Embryonic facial prominence (tissue), 1 donor: ENCODE results near the gene TMLHE.
"Not testable (repeated sequence)": the region's sequence is repeated elsewhere in the genome, so short reads cannot be mapped to it uniquely, and the experiment has no call there.

Experiments
- DNase-seq: peaks from one replicate; pipeline ENCODE4 v3.0.0-alpha.2; 2016; ENCODE audit errors: extremely low spot score

TMLHE gene

DNA sequence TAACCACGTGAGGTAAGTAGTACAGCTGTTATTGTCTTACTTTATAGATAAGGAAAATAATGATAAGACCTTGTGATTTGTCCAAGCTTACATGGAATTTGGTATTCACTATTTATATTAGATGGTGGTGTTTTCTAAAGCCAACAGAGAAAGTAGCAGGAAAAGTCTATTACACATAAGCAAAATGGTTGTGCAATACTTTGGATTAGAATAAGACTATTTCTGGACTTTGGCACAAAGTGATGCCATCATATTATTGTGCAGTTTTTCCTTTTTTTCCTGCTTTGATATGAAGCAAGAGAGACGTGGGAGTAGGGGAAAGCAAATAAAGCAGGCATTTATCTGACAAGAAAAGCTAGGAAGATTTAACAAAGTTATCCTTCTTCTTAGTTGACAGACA, 117.6 kb downstream of the TMLHE start:
- not testable (repeated sequence) for DNase-seq

DNA sequence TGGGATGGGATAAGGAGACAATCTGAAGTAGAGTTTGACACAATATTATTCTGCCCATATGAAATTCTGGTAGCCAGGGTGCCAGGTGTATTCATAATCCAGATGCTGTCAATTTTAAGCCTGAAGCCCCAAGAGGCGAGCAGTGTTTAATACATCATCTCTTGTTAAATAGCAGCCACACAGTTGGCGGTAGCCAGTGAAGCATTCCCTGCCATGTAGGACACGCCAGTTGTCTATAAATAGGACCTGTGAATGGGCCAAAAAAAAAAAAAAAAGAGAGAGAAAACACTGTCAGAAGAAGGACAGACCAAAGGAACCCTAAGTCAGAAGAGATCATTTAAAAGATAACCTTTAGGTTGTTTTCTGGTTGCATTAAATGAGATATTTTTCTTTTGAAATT, 121.3 kb downstream of the TMLHE start:
- not testable (repeated sequence) for DNase-seq

DNA sequence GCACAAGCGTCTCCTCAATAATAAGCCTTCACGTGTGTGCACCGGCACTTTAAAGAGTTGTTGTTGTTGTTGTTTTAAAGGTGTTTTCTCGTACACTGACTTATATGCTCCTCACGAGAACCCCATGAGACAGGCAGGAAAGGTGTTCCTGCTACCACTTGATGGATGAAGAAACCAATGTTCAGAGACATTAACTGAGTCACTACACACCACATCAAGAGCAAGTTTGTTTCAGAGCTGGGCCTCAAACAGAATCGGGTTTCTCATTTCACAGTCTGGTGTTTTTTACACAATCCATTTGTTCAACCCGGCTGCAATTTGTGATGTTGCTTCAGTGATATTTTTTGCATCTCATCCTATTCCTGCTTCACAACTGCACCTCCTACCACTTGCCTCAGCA, 135.6 kb downstream of the TMLHE start:
- not testable (repeated sequence) for DNase-seq

DNA sequence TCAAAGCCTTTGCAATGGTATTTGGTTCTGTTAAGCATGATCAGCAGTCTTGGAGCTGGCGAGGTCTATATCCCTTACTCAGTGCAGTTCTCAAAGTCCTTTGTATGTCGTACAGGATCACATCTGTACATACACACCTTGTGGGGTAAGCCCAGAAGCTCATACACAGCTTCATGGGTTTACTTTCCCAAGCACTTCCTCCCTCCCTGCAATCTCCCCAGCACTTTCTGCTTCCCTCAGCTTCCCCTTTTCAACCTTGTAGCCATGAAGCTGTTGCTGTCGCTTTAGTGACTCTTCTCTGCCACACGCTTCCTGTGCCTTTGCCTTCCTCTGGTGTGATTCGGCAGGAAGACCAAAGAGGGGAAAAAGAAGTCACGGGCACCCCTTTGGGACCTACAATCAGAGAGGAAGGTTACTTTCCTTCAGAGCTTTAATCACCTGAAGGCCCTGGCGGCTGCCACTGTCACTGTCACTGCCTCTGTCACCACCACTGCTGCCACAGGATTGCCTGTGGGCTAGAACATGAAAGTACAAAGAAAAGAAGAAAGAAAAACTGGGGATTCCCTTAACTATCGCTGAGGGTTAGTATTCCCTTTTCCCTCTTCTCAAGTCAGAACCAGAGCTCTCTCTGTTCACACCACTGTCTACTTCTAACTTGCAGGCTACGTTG, 146.3 kb downstream of the TMLHE start:
- DNase-seq: not testable (repeated sequence)

DNA sequence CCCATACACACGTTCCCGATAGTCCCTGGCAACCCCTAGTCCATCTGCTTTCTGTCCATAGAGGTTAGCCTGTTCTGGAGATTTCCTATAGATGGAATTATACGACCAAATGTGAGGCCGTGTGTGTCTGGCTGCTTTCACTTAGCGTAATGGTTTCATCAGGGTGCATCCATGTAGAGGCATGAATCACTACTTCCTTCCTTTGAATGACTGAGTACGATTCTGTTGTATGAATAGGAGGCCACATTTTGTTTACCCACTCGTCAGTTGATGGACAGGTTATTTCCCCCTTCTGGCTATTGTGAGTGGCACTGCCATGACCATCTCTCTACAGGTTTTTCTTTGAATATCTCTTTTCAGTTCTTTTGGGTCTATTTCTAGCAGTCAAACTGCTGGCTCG, 152.3 kb downstream of the TMLHE start:
- not testable (repeated sequence) for DNase-seq

DNA sequence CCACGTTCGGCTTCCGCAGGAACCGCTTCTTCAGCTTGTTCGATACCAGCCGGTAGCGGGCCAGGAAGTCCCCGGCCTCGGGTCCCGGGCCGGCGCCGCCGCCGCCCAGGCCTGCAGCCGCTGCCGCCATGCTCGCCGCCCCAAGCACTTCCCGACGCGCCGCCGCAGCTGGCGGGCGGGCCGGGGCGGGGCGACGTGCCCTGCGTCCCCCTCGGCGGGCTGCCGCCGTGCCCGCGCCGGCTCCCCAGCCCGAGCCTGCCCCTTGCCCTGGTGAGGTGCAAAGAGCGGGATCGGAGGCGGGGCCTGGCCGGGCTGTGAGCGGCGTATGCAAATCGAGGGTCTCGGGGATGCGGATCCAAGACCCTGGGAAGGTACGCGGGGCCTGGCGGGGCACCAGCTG, 154.3 kb downstream of the TMLHE start, which contains the start of gene F8A3:
F8A3 (minus strand) TSS at position 150 of the 400 bp plus-strand sequence; CDS start at position 130, 20 bp downstream.
- not testable (repeated sequence) for DNase-seq

DNA sequence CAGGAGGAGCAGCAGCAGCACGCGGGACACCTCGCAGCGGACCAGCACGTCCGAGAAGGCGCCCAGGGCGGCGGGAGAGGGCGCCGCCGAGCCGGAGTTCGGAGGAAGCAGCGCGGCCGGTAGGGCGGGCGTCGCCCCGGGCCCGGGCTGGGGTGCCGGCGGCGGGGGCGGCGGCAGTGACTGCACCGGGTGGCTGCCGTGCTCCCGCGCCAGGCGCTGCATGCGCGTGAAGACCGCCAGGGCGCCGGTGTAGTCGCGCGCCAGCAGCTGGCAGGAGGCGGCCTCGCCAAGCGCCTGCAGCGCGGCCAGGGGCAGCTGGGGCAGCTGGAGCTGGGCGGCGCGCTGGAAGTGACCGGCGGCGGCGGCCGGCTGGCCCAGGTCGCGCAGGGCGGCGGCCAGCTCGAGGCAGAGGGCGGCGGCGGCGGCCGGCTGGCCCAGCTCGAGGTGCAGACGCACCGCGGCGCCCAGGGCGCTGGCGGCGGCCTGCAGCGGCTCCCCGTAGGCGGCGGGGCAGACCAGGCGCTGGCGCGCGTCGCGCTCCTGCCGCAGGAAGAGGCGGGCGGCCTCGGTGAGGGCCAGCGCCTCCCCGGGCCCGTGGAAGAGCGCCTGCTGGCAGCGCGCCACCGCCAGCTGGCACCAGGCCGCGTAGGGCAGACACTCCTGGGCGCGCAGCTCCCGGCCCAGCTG, 154.8 kb downstream of the TMLHE start:
- DNase-seq: not testable (repeated sequence)

DNA sequence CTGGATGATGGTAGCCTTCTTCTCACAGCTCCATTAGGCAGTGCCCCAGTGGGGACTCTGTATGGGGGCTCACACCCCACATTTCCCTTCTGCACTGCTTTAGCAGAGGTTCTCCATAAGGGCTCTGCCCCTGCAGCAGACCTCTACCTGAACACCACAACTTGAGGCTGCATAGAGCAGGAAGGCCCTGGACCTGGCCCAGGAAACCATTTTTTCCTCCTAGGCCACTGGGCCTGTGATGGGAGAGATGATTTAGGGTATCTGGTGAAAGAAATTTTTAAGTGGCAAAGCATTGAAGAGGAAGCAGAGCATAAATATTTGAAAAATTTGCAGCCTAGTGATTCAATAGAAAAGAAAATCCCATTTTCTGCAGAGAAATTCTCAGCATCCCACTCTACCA, 171.7 kb downstream of the TMLHE start:
- no peak for DNase-seq
